HT-29 (cell line): Measurements from ENCODE around the gene CPAMD8. TPM values are rescaled to one million over a fixed set of nuclear protein-coding genes. Genes with fewer than 3 reads are reported as not detected.
A peak's percentile ranks its signal among the peaks of the same experiment; 100 is the strongest.

Source experiments
- DNase-seq: peaks from one replicate; pipeline ENCODE4 v3.0.0-alpha.2; 2015; ENCODE audit warnings: low spot score
- total RNA-seq: library from RNA; depleted of rRNA; stranded (reverse); fragments of >200 nt; shearing (Covaris generic); gene quantifications from 2 replicates; pipeline ENCODE4 v1.2.3, GENCODE V29; 2014

The CPAMD8 gene
- total RNA-seq, 1 experiment from 2014 or later: not detected

DNA sequence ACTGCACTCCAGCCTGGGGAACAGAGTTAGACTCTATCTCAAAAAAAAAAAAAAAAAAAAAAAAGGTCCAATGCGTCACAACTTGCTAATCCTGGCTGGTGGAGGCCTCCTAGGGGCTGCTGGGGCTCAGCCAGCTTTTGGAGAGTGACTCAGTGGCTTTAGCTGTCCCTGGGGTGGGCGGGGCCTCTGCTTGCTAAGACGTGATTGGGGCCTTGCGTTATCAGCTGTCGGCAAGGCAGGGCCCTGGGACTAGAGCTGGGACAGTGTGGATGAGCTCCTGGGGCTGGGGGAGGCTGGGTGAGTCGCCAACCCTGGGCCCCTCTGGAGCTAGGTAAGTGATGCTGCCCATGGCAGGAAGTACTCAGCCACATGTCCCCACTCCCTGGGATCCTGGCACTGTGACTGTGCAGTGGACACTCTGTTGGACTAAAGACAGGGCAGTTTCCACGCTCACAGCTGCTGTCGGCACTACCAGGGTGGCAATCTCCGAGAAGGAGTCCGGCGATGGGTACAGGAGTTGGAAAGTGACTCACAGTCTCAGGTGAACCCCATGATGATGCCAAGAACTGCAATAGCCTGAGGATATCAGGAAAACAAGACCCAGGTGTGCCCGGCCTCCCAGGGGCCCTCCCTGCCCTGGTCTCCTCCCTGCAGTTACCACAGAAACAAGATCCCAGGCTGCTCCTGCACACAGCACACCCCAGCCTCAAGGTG, 105.6 kb downstream of the CPAMD8 start:
- no peak for DNase-seq

DNA sequence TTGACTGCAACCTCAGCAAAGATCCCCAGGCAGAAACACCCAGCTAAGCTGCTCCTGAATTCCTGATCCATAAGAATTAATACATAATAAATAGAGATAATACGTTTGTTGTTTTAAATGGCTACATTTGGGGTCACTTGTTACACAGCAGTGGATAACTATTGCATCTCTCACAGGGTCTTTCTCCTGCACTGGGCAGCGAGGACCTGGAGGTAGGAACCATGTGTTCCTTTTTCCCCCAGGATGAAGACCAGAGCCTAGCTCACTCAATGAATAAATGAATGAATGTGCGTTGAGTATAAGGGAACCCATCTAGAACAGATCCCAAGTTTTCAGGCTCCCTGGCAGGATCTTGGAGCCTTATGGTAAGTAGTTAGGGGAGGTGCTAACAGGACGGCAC, 107.1 kb downstream of the CPAMD8 start:
- DNase-seq: no peak

DNA sequence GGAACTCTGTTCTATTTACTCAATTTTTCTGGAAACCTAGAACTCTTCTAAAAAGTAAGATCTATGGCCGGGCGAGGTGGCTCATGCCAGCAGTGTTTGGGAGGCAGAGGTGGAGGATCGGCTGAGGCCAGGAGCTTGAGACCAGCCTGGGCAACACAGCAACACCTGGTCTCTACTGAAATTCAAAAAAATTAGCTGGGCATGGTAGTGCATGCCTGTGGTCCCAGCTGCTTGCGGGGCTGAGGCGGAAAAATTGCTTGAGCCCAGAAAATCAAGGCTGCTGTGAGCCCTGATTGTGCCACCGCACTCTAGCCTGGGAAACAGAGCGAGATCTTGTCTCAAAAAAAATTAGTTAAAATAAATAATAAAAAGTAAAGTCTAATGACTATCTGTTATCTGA, 109.2 kb downstream of the CPAMD8 start:
- DNase-seq: no peak

DNA sequence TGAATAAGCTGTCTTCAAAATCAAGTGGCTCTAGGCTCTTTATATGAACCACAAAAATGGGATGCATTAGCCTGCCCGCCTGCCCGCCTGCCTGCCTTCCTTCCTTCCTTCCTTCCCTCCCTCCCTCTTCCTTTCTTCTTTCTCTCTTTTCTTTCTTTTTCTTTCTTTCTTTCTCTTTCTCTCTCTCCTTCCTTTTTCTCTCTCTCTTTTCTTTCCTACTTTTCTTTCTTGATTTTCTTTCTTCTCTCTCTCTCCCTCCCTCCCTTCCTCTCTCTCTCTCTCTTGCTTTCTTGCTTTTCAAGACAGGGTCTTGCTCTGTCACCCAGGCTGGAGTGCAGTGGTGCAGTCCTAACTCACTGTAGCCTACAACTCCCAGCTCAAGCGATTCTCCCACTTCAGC, 110.9 kb downstream of the CPAMD8 start:
- DNase-seq: no peak

DNA sequence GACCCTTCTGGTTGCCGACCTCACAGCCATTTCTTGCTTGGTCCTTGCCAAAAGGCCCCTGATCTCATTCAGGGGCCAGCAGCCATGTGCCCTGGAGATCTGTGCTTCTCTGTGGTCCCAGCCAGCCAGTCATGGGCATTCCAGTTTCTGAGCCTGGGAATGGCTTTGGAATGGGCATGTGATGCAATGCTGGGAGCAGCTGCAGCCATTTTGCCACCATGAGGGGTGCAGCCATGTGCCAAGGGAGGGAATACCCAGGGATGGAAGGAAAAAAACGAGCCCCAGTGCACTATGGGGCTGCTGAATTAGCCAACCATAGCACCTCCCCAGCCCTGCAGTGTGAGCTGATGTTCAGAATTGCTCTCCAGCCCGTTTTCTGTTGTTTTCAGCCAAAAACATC, 111.5 kb downstream of the CPAMD8 start:
- no peak for DNase-seq

DNA sequence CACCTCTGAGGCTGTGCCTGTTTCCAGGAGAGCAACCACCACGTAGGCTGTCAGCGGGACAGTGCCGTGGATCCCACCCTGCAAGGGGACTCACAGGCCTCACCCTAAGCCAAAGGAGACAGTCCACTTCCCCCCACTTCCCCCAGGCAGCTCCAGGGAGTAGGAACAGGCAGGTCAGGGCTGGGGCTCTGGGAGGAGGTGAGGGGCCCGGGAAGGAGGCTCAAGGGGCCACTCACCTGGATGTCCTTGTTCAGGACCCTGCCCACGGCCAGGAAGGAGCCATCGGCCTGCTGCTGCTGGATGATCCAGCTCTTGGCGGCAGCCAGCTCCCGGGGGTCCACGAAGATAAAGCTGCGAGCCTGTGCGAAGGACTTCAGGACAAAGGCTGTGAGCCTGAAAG, 112.2 kb downstream of the CPAMD8 start:
- no peak for DNase-seq

DNA sequence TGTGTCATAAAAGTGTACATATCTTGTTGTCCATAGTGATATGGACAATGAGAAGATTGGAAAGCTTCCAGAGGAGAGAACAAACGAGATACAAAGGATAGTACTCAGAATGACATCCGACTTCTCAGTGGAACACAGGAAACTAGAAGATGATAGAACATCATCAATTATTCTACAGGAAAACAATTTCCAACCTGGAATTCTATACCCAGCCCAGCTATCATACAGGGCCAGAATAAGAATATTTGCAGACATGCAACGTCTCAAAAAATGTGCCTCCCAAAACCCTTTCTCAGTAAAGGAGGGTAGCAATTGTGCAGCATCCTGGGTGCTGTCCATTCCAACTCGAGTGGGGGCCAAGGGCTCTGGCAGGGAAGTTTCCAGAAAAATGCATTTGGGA, 113.8 kb downstream of the CPAMD8 start:
- no peak for DNase-seq

DNA sequence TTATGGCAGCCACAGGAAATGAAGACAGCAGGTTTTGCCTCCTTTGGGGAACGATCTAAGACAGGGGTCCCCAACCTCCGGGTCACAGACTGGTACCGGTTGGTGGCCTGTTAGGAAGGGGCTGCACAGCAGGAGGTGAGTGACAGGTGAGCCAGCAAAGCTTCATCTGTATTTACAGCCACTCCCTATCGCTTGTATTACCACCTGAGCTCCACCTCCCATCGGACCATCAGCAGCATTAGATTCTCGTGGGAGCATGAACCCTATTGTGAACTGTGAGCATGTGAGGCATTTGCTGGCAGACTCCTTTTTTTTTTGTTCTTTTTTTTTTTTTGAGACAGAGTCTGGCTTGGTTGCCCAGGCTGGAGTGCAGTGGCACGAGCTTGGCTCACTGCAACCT, 115.6 kb downstream of the CPAMD8 start:
- DNase-seq: no peak

DNA sequence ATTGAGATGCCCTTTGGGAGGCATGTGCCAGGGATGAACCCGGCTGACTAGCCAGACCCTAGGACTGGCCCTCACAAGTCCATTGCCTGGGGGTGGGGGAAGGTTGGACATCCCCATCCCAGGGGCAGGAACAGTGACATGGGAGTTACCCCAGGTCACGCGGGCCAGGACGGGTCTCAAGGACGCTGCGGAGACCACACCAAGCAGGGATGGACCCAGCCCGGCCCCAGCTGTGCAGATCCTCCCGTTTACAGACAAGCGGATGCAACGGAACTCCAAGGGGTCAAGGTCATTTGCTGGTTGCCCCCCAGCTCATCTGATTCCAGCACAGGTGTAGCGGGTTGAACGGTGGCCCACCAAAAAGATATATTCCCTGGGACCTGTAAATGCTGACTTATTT, 117.9 kb downstream of the CPAMD8 start:
- DNase-seq: no peak

DNA sequence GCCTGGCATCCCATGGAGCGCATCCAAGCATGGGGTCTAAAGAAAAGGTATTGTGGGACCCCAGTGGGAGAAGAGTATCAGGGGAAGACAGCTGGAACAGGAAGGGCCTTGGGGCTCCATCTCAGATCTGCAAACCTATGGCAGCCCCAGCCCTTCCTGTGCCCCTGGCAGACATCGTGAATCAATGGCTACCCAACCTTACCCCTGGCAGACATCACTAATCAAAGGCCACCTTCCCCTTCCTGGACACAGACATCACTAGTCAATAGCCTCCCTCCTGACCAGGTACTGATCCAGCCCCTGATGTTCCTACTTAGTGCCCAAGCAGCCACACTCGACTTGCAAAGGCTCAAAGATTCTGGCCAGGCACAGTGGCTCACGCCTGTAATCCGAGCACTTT, 122.0 kb downstream of the CPAMD8 start:
- DNase-seq: no peak

DNA sequence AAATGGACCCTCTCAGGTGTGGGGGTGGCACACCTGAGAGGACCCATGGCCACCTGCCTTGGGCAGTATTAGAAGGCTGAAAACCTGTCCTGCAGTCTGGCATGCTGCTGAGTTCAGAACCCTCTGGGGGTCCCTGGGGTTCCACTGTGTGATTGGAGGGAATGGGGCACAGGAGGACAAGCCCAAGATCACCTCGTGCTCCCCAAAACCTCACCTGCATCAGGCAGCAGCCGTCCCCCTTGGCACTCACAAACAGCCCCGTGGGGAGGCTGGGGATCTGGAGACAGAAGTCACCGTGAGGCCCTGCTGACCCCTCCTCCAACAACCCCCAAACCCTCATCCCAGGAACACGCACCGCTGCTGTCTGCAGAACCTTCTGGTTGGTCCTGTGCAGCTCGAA, 123.3 kb downstream of the CPAMD8 start:
- no peak for DNase-seq

DNA sequence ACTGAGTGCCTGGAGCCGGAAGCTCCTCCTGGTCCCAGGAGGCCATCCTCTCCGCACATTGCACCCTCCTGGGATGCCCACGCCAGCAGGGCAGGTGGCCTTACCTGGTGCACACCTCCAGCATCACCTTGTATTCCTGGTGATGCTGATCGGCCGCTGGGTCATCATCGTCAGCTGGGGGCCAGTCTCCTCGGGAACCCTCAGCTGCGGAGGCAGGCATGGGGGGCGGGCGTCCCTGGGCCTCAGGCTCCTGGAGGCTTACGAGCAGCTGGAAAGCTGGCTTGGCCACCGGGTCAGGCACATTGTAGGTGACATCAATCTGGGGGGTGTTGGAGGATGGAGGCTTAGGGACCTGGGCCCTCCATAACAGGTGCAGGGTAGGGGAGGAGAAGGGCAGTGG, 124.1 kb downstream of the CPAMD8 start:
- DNase-seq: no peak

DNA sequence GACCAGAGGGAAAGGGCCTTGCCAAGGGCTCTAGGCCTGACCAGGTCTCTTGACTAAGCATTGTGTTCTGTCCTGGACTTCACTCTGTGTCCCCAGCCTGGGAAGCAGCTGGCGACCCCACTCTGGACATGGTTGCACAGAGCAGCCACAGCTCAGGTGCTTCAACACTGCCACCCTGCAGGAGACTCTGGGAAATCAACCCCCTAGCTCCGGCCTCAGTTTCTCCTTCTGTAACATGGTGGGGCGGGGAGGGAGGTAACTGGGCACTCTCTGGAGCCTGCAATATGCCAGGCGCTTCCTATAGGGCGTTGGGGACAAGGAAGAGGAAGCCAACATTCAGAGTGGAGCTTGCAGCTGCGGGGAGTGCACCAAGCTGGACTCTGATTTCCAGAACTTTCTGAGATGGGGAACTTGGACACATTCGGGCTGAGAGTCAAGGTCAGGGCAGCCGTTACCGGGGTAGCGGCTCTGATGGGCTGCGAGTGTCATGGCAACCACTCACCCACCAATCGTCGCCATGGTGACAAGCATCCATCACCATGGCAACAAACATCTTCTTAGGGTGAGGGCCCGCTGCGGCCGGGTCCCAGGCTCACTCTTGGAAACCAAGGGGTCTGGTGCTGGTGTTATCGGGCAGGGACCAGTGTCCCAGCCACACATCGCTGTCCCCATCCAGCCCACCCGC, 125.0 kb downstream of the CPAMD8 start:
- no peak for DNase-seq

DNA sequence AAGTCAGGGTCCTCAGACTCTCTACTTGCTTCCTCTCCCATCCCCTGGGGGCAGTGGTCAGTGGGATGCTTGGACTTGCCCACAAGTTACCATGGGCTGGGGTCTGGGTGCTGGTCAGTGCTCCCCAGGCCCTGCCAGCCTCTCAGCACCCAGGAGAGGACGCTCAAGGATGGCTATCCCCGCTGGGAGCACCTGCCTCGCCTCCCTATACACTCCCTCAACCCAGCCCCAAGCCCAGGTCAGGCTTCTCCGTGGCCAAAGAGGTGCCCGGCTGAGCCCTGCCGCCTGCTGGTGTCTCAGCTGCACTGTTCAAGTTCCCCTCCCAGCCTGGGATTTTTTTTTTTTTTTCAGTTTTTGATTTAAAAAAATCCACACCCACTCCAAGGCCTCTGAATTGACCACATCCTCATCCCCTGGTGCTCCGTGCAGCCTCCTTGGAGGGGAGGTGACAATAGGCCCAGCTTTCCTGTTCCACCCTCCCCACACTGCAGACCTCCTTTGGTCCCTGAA, 127.0 kb downstream of the CPAMD8 start:
- peak; percentile 22 for DNase-seq

DNA sequence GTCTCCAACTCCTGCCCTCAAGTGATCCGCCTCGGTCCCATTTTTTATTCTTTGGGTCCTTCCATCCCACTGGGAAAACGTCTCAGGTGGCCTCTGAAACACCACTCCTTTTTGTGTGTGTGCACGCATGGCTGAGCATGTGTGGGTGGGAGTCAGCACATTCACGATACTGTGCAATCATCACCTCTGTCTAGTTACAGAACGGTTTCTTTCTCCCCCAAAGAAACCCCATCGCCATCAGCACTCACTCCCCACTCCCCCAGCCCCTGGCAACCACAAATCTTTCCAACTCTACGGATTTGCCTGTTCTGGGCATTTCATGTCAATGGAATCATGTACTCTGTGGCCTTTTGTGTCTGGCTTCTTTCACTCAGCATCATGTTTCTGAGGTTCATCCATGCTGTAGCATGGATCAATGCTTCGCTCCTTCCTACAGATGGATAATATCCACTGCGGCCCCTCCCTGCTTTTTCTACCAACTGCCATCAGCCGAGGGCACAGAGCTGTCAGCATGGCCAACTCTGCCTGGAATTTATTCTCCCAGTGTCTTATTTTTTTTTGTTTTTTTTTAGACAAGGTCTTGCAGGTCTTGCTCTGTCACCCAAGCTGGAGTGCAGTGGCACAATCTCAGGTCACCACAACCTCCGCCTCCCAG, 128.1 kb downstream of the CPAMD8 start:
- DNase-seq: no peak

DNA sequence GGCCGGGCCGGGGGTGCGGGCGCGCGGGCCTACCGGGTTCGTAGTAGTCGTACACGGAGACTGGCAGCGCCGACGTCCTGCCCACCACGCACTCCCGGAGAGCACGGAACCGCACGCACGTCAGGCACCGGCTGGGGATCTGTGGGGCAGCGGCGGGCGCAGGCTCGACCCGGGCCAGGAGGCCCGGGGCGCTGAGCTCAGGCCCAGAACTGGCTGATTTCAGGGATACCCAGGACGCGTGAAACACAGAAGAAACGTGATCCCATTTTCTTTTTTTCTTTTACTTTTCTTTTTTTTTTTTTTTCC, 128.8 kb downstream of the CPAMD8 start:
- DNase-seq: no peak

DNA sequence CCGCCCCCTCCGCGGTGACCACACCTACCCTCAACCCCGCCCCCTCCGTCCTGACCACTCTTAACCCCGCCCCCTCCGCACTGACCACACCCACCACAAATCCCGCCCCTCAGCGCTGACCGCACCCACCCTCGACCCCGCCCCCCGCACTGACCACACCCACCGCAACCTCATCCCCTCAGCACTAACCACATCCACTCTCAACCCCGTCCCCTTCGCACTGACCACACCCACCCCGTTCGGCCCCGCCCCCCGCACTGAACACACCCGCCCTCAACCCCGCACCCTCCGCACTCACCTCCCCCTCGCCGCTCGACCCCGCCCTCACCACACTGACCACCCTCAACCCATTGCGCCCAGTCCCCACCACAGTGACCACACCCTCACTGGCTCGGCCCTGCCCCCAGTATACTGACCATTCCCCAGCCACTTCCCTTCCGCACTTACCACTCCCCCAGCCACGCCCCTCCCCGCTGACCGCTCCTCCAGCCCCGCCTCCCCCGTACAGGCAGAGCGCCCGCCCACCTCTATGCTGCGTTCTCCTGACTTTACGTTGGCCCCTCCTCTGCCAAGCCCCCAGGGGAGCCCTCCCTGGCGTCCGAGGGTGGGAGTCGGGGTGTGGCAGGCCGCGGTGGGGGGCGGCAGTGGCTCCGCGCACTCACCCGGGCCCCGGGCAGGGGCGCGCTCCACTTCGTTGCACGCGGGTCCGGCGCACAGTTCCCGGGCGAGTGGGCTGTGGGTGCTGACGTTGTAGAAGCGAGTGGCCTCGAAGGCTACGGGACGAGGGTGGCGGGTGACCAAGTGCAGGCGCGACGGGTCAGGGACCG, 129.4 kb downstream of the CPAMD8 start:
- DNase-seq: no peak

DNA sequence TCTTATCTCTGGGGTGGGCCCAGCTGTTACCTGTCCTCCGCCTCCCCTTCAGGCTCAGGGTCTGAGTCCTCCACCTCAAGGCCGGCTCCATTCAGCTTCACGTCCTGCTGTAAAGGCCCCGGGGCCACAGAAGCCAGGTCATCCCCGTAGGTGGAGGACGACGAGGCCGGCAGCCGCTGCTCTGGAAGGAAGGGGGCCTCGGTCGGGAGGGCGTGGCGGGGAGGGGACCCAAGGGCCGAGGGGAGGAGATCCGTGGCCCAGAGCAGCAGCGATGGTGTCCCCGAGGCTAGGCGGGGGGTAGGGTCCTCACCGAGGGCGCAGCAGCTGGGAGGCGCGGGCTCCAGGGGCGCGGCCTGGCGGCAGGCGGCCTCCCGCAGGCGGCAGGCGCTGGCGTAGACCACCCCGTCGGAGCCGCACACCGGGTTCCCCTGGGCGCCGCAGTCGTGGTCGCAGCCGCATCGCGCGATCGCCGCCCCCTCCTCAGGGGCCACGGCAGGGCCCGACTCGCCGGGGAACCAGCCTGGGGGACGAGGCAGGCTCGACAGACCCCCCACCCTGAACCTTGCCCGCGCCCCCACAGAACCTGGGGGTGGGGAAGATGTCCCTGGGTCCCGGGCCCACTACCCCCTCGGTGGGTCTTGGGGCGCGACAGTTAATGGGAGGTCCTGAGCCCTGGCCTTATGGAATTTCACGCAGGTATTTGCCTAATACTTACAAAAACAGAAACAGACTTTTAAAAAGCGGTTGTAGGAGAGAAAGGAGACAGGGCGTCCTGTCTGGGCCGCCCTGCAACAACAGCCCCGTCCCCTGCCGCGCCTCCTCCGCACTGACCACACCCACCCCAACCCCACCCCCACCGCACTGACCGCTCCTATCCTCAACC, 130.2 kb downstream of the CPAMD8 start:
- DNase-seq: no peak

DNA sequence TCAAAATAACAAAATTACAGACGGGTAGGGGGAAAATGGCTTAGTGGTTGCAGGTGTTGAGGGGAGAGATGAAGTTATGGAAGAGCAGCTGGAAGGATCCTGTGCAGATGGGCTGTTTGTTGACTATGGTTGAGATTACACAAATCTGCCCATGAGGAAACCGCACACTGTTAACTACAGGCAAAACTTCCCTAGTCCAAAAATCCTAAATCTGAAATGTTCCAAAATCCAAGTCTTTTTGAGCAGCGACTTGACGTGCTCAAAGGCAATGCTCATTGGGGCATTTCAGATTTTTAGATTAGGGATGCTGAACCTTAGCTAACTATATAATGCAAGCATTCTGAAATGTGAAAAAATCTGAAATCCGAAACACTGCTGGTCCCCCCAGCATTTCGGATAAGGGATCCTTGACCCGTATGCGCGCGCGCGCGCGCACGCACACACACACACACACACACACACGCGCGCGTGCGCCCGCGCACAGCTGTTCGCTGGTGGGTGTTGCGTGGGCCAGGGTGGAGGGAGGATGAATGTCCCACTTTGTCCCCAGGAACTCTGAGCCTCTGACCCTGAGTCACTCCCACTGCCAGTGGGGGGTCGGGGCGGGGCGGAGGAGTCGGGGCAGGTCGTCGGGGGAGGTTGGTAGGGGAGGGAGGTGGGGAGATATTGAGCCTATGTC, 131.0 kb downstream of the CPAMD8 start:
- no peak for DNase-seq

DNA sequence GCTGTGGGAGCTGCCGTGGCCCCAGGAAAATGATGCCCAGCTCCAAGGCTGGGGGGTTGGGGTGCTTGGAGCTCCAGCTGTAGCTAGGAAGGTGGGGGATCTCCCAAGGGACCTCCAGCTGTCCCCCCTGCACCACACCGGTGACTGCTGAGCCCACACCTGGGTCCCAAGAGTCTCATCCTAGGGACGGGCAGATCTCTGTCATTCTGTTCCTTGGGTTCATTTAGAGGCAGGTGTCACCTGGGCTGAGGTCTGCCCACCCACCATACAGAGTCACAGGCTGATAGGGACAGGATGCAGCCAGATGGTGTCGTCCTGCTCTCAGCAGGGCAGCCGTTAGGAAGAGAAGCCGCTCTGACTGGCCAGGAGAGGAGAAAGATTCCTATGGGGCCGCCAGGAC, 132.5 kb downstream of the CPAMD8 start:
- DNase-seq: no peak

DNA sequence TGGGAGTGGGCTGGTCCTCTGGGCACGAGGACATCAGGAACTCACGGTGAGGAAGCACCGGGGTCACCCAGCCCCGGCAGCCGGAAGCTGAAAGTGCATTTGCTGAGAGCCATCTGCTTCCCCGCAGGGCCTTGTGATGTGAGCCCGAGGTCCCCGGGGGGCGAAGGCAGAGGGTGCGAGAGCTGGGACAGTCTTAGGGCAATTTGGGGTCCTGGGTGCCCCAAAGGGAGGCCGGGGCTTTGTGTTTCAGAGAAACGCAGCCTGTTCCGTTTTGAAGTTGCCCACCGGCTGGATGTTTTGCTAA, 133.0 kb downstream of the CPAMD8 start:
- no peak for DNase-seq
